Kidney (tissue), 14 donors: ENCODE results near the gene TFEC. TPM values are rescaled to one million over a fixed set of nuclear protein-coding genes. Genes with fewer than 3 reads are reported as not detected.

Experiments used
- DNase-seq, 5 donors: peaks; one replicate each; pipeline ENCODE4 v3.0.0-alpha.2; 2013 to 2020
- FAIRE-seq: peaks from 2 replicates; lab custom pipeline; 2012; peaks lifted over from hg19 to GRCh38; lab: Jason Lieb, UNC
- H3K27ac ChIP-seq, 2 donors: one replicate each; pipeline ENCODE4 v1.7.0; 2013; ENCODE audit warnings: low read depth in 2 of 2, low read length in 2 of 2, inconsistent platforms in 1 of 2
- H3K27me3 ChIP-seq: one replicate; pipeline ENCODE4 v1.7.1; 2013; ENCODE audit warnings: low read length, inconsistent platforms; ENCODE audit not compliant: control insufficient read depth, insufficient read depth
- H3K36me3 ChIP-seq, 3 donors: one replicate each; pipeline versions ENCODE4 v1.7.0 to v1.7.1; 2013; ENCODE audit warnings: low read length in 3 of 3, control low read depth in 1 of 3, inconsistent platforms in 1 of 3; ENCODE audit not compliant: insufficient read depth in 3 of 3, control insufficient read depth in 2 of 3
- H3K4me1 ChIP-seq, 3 donors: one replicate each; pipeline versions ENCODE4 v1.7.0 to v1.7.1; 2013; ENCODE audit warnings: low read length in 3 of 3, inconsistent platforms in 1 of 3, low read depth in 1 of 3; ENCODE audit not compliant: control insufficient read depth in 2 of 3, insufficient read depth in 2 of 3
- H3K4me3 ChIP-seq, 3 donors: one replicate each; pipeline versions ENCODE4 v1.7.0 to v1.8.1; 2013; ENCODE audit warnings: low read length in 3 of 3, control low read depth in 1 of 3, inconsistent platforms in 1 of 3
- H3K9ac ChIP-seq, 3 donors: one replicate each; pipeline versions ENCODE4 v1.7.0 to v1.7.1; 2013; ENCODE audit warnings: low read length in 3 of 3, control low read depth in 1 of 3, inconsistent platforms in 1 of 3
- H3K9me3 ChIP-seq, 3 donors: one replicate each; pipeline versions ENCODE4 v1.7.0 to v1.7.1; 2013; ENCODE audit warnings: low read length in 3 of 3, control low read depth in 1 of 3, inconsistent platforms in 1 of 3; ENCODE audit not compliant: control insufficient read depth in 2 of 3, insufficient read depth in 1 of 3
- CTCF ChIP-seq: IDR thresholded peaks from 3 replicates; pipeline ENCODE4 v1.5.1; 2012; ENCODE audit warnings: mild to moderate bottlenecking, moderate library complexity, borderline replicate concordance; ENCODE audit not compliant: insufficient read depth; ENCODE audit errors: extremely low read depth
- intact Hi-C: fragments of 100-400 bp; cut with DNase I; formaldehyde crosslinking; loops from one replicate; pipeline ENCODE4 v1.11.1; 2022
- polyA plus RNA-seq: library from polyadenylated mRNA; stranded (reverse); fragments of 350-450 nt; fragmentation: Illumina TruSeq; extraction: RNeasy Lipid Tissue Mini Kit (QIAGEN cat#74804); gene quantifications from one replicate; pipeline ENCODE4 v1.2.3, GENCODE V29; 2014; ENCODE audit warnings: low read depth, low replicate concordance; ENCODE audit not compliant: insufficient read depth
- total RNA-seq: library from RNA; stranded (reverse); fragmentation: NEBNext Ultra II Directional; extraction: Animal tissue kit (Norgen Biotek cat#: 25700); gene quantifications from one replicate; pipeline ENCODE4 v1.2.1, GENCODE V29; 2021
- donor health status: control.
- donor health status: control.
- donor health status: control.
- donor health status: control.
- donor health status: control.
- donor health status: DM: yes; HTN: yes; CAD: no.
- donor health status: Normal renal cell carcinoma (clear cell type).

TFEC gene
- total and polyA plus RNA-seq, 2 donors from 2014 or later: 10.0 to 14.4 TPM

- intact Hi-C loops: no loop called here
- DNase-seq (no peak), FAIRE-seq (no peak)
- H3K36me3 ChIP-seq: no peaks in the 10 kb centered on the region
- no peak overlapping the region for H3K9ac ChIP-seq
- no peak for TF ChIP-seq CTCF
- H3K4me1 ChIP-seq: no peaks in the 10 kb centered on the region
- no peaks in the 10 kb centered on the region for H3K27me3 ChIP-seq
- no peaks in the 10 kb centered on the region for H3K9me3 ChIP-seq
- H3K4me3 ChIP-seq: no peak overlapping the region
- H3K27ac ChIP-seq: no peak overlapping the region
Observed at GRCh38 chr7:116032886-116033285, 2.3 kb upstream of the TFEC start.

GRCh38 chr7:116028787-116029186, 1.8 kb downstream of the TFEC start:
- H3K9ac ChIP-seq: no peak overlapping the region
- DNase-seq: no peak
- H3K4me3 ChIP-seq: no peak overlapping the region
- no peak for TF ChIP-seq CTCF
- FAIRE-seq: peak; percentile 44
- H3K4me1 ChIP-seq: no peaks in the 10 kb centered on the region
- H3K27me3 ChIP-seq: no peaks in the 10 kb centered on the region
- intact Hi-C loops: no loop called here
- no peaks in the 10 kb centered on the region for H3K36me3 ChIP-seq
- no peak overlapping the region for H3K27ac ChIP-seq
- H3K9me3 ChIP-seq: no peaks in the 10 kb centered on the region

GRCh38 chr7:116027786-116028185, 2.8 kb downstream of the TFEC start:
- intact Hi-C loops: no loop called here
- H3K4me3 ChIP-seq: no peak overlapping the region

More at GRCh38 chr7:116027786-116028185, 2.8 kb downstream of the TFEC start:
- Histone ChIP-seq H3K27ac (no peak overlapping the region), H3K9ac (no peak overlapping the region), H3K27me3 (no peaks in the 10 kb centered on the region), H3K9me3 (no peaks in the 10 kb centered on the region), H3K4me1 (no peaks in the 10 kb centered on the region), H3K36me3 (no peaks in the 10 kb centered on the region)
- no peak for FAIRE-seq
- no peak for TF ChIP-seq CTCF
- no peak for DNase-seq
